ENCODE results near the gene PGAM2.
A peak's percentile ranks its signal among the peaks of the same experiment; 100 is the strongest.

The PGAM2 gene

GRCh38 chr7:44045226-44046014 lies 19.9 kb downstream of the PGAM2 start:
- TF ChIP-seq TAF1 (IDR thresholded peaks at IDR 0.05; ENCODE audit: borderline replicate concordance, insufficient read depth, low read length) (no peak), SIN3A (IDR thresholded peaks at IDR 0.05; ENCODE audit: borderline replicate concordance, insufficient read depth, low read length) (no peak), FOXP2 (optimal IDR thresholded peaks at IDR 0.05; ENCODE audit: borderline replicate concordance, extremely low read depth, extremely low read length, insufficient read depth) (no peak), POLR2AphosphoS5 (IDR thresholded peaks at IDR 0.05; ENCODE audit: low read depth, low read length) (no peak)
- TF ChIP-seq, protein P1, sequence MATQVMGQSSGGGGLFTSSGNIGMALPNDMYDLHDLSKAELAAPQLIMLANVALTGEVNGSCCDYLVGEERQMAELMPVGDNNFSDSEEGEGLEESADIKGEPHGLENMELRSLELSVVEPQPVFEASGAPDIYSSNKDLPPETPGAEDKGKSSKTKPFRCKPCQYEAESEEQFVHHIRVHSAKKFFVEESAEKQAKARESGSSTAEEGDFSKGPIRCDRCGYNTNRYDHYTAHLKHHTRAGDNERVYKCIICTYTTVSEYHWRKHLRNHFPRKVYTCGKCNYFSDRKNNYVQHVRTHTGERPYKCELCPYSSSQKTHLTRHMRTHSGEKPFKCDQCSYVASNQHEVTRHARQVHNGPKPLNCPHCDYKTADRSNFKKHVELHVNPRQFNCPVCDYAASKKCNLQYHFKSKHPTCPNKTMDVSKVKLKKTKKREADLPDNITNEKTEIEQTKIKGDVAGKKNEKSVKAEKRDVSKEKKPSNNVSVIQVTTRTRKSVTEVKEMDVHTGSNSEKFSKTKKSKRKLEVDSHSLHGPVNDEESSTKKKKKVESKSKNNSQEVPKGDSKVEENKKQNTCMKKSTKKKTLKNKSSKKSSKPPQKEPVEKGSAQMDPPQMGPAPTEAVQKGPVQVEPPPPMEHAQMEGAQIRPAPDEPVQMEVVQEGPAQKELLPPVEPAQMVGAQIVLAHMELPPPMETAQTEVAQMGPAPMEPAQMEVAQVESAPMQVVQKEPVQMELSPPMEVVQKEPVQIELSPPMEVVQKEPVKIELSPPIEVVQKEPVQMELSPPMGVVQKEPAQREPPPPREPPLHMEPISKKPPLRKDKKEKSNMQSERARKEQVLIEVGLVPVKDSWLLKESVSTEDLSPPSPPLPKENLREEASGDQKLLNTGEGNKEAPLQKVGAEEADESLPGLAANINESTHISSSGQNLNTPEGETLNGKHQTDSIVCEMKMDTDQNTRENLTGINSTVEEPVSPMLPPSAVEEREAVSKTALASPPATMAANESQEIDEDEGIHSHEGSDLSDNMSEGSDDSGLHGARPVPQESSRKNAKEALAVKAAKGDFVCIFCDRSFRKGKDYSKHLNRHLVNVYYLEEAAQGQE (IDR thresholded peaks at IDR 0.05; ENCODE audit: insufficient read depth in 1 of 2, low read depth in 2 of 2, low read length in 2 of 2), result no peak

DNA sequence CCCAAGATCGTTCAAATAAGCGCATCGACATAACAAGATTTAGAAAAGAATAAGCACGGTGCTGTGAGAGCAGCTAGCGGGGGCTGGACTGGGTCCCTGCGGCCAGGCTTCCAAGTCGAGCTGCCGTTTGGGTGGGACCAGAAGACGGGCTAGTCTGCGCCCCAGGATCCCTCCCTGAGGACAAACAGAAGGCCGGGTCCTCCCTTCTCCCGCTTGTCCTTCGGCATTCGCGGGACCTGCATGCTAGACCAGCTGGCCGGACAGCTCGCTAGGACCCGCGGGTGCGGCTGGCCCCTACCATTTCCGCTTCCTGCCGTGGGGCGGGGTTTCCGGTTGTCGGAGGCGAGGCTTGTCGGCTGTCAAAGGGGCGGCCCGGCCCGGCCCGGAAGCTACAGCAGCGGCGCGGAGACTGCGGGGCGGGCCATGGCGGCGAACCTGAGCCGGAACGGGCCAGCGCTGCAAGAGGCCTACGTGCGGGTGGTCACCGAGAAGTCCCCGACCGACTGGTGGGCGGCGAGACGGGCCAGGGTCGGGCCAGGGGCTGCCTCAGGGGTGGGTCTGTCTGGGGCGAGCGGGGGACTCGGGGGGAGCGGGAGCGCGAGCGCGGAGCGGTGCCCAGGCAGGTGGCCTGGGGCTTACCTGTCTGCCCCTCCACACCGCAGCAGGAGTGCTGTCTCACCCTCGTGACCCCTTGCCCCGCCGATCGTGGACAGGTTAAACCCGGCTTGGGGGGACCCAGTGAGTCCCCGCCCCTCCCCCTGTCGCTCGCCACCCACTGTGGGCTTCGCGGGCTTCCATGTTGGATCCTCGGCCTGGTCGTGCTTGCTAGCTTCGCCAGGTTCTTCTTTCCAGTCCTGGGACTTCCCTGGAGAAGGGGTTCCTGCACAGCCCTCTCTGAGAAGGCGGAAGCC lies 20.8 kb downstream of the PGAM2 start, which contains the start of gene DBNL:
TSS of gene DBNL (plus strand) at position 388 of the 911 bp plus-strand sequence. CDS start at position 424, 36 bp downstream.
- TF ChIP-seq POLR2AphosphoS5 (IDR thresholded peaks at IDR 0.05; ENCODE audit: low read depth, low read length) (peak; percentile 95), FOXP2 (optimal IDR thresholded peaks at IDR 0.05; ENCODE audit: borderline replicate concordance, extremely low read depth, extremely low read length, insufficient read depth) (peak; percentile 95), SIN3A (IDR thresholded peaks at IDR 0.05; ENCODE audit: borderline replicate concordance, insufficient read depth, low read length) (0 out of 2 replicates have a peak, but pooled peaks have one; percentile 51), TAF1 (IDR thresholded peaks at IDR 0.05; ENCODE audit: borderline replicate concordance, insufficient read depth, low read length) (peak; percentile 89)
- TF ChIP-seq, protein P1 (IDR thresholded peaks at IDR 0.05; ENCODE audit: insufficient read depth in 1 of 2, low read depth in 2 of 2, low read length in 2 of 2), result 0 out of 4 replicates have a peak, but pooled peaks have one; percentile 19 to 62

DNA sequence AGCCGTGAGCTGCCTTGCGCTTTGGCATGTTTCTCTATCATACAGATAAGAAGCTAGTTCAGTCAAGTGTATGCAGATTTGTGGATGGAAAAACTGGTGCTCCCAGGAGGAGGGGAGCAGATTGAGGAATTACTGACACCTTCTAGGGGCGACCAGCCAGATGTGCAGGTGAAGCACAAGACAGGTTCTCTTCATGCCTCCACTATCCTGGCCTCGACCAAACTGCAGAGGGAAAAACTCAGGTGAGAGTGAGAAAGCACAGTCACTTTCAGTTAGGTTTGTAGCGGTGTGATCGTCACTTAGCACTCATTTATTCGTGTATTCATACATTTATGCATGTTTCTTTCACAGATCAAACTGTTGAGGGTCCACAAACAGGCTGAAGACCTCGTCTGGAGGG lies 21.5 kb downstream of the PGAM2 start:
- no peak for TF ChIP-seq POLR2AphosphoS5 (IDR thresholded peaks at IDR 0.05; ENCODE audit: low read depth, low read length)

GRCh38 chr7:44042221-44042620 lies 23.1 kb downstream of the PGAM2 start:
- no peak for TF ChIP-seq TAF1 (IDR thresholded peaks at IDR 0.05; ENCODE audit: borderline replicate concordance, insufficient read depth, low read length)
- TF ChIP-seq SIN3A (IDR thresholded peaks at IDR 0.05; ENCODE audit: borderline replicate concordance, insufficient read depth, low read length), result no peak
- no peak for TF ChIP-seq FOXP2 (optimal IDR thresholded peaks at IDR 0.05; ENCODE audit: borderline replicate concordance, extremely low read depth, extremely low read length, insufficient read depth)
- TF ChIP-seq, protein P1 (IDR thresholded peaks at IDR 0.05; ENCODE audit: insufficient read depth in 1 of 2, low read depth in 2 of 2, low read length in 2 of 2), result no peak
- no peak for TF ChIP-seq POLR2AphosphoS5 (IDR thresholded peaks at IDR 0.05; ENCODE audit: low read depth, low read length)

Data from PFSK-1 (cell line).